GM12873 (cell line): ENCODE data around the gene GMPR2.

Experiments used
- CTCF ChIP-seq: IDR thresholded peaks from 2 replicates; pipeline ENCODE4 v1.5.1; 2012; ENCODE audit warnings: low read depth, mild to moderate bottlenecking, moderate library complexity, low read length, control low read depth; ENCODE audit not compliant: insufficient read depth; ENCODE audit errors: missing control alignments

The GMPR2 gene

GRCh38 chr14:24266344-24267244, 33.9 kb downstream of the GMPR2 start:
- TF ChIP-seq CTCF, result no peak

- no peak for TF ChIP-seq CTCF
These were observed 34.8 kb downstream of the GMPR2 start for GRCh38 chr14:24267516-24267915.

- no peak for TF ChIP-seq CTCF
These were observed 35.5 kb downstream of the GMPR2 start for GRCh38 chr14:24268225-24268624.

GRCh38 chr14:24269368-24269767, 36.6 kb downstream of the GMPR2 start:
- TF ChIP-seq CTCF, result no peak

GRCh38 chr14:24269910-24270536, 37.3 kb downstream of the GMPR2 start:
- no peak for TF ChIP-seq CTCF

- no peak for TF ChIP-seq CTCF
These were observed 37.9 kb downstream of the GMPR2 start for GRCh38 chr14:24270537-24271133.
